ENCODE measurements around the gene BRIX1. TPM values are rescaled to one million over a fixed set of nuclear protein-coding genes. Genes with fewer than 3 reads are reported as not detected.
"Not testable (repeated sequence)": the region's sequence is repeated elsewhere in the genome, so short reads cannot be mapped to it uniquely, and the experiment has no call there.

BRIX1 gene
- total RNA-seq, 1 donor from 2014 or later = 53.8 TPM

DNA sequence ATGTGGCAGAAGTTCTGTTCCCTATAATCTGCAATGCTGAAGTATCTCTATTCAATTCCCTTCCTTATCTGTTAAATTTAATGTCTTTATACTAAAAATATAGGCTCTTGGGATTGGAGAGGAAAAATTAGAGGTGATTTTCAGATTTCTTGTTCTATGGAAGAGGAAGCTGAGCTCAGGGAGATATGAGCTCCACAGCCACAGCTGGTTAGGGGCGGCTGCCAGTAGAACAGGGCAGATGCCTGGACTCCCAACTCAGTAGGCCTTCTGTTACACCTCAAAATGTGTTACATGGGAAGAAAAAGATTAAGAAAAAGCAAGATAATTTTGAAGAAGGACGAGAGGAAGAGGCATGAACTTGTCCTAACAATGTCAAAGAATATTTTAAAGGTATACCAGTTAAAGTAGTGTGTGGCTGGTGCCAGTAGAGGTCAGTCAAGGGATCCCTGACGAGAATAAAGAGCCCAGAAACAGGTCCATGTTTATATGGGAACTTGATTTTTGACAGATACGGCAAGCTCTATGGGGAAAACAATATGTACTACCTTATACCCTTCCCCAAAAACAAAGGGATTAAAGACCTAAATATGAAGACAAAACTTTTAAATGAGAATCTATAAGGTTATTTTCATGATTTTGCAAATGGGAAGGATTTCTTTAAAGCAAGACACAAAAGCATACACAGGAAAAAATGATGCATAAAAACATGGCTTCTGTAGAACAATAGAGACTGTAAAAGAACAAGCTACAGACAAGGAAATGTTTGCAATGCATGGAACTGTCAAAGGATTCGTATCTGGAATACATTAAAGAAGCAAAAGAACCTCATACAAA lies 42.6 kb downstream of the BRIX1 start:
- intact Hi-C loops (cut with micrococcal nuclease) = loop anchor here (1.0 kb wide), 1 partner anchor 45 kb away; no protein-coding TSS in a partner anchor

DNA sequence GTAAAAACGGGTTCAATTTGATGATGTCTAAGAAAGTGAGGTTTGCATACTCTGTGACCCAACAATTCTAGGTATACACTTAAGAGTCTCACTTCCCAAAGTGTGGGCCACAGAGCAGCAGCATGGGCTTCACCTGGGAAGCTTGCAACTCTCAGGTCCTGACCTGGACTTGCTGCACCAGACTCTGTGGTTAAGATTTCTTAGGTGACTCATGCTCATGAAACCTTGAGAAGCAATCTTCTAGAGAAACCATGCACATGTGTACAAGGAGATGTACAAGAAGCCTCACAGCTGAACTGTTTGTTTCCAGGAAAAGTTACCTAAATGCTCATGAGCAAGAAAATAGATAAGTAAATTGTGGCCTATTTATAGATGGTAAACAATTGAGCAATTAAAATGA lies 43.8 kb downstream of the BRIX1 start:
- intact Hi-C loops (cut with micrococcal nuclease) = no loop called here

DNA sequence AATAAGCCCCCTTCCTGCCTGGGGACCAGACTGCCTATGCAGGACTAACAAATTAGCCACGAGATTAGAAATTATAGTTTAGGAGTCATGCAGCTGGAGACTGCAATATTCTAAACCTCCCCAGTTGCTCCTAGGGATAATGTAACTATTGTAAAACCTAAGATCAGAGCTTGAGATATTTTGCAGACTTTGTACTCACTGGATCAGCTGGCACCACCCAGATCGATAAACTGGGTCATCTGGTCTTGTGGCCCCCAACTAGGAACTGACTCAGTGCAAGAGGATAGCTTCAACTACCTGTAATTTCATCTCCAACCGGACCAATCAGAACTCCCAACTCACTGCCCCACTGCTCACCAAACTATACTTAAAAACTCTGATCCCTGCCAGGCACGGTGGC lies 52.0 kb downstream of the BRIX1 start:
- intact Hi-C loops (cut with micrococcal nuclease) = no loop called here

DNA sequence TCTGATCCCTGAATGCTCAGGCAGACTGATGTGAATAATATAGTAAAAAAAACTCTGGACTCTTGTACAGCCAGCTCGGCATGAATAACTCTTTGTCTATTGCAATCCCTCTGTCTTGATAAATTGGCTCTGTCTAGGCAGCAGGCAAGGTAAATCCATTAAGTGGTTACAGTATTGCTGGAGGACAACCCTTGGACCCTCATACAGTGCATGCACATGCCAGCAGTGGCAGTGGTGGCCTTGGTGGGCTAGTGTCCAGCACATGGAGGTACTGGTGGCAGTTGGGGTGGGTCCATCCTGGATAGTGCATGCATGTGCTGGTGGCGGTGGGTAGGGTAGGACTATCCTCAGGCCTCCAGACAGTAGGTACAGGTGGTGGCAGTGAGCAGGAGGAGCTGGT lies 52.7 kb downstream of the BRIX1 start:
- intact Hi-C loops (cut with micrococcal nuclease) = no loop called here

DNA sequence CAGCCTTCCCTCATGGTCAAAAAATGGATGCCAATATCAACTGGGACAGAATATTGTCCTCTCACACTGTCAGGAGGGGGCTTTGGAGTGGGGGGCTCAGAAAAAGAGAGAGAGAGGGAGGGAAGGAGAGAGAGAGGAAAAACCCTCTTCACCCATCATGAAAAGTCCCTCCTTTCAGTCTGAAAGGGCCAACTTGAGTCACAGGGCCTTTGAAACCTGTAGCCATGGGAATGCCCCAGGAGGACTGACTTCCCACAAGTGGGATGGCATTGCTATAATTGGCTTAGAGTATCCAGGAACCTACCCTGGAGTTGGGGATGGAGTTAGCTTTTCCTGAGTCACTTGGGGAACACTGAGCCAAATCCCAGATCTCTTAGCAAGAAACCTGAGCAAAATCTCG lies 55.0 kb downstream of the BRIX1 start:
- intact Hi-C loops (cut with micrococcal nuclease) = no loop called here

DNA sequence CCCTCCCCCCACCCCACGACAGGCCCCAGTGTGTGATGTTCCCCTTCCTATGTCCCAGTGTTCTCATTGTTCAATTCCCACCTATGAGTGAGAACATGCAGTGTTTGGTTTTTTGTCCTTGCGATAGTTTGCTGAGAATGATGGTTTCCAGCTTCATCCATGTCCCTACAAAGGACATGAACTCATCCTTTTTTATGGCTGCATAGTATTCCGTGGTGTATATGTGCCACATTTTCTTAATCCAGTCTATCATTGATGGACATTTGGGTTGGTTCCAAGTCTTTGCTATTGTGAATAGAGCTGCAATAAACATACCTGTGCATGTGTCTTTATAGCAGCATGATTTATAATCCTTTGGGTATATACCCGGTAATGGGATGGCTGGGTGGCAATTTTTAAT lies 56.1 kb downstream of the BRIX1 start:
- intact Hi-C loops (cut with micrococcal nuclease) = not testable (repeated sequence)

Other genes starting within 250 kb of the BRIX1 start
- not detected in 2 replicates for gene TTC23L, start 76.5 kb upstream of the BRIX1 start, total RNA-seq
- gene RAD1, start 207 bp upstream of the BRIX1 start, total RNA-seq = 28.1 and 32.3 TPM in 2 replicates
- gene DNAJC21, start 13.8 kb downstream of the BRIX1 start, total RNA-seq = 51.9 and 52.0 TPM in 2 replicates
- gene AGXT2, start 132.2 kb downstream of the BRIX1 start, total RNA-seq = not detected in 2 replicates